Fibroblast of lung (primary cell): ENCODE data around the gene UXS1. TPM values are rescaled to one million over a fixed set of nuclear protein-coding genes. Genes with fewer than 3 reads are reported as not detected.

Experiments used
- DNase-seq, 2 donors: peaks; one replicate each; pipeline versions ENCODE4 v3.0.0 to v3.0.0-alpha.2; 2010; ENCODE audit warnings: low read depth in 2 of 2
- H2AFZ ChIP-seq: 2 replicates; pipeline ENCODE4 v1.5.1; 2012; ENCODE audit warnings: low read length, control low read depth, inconsistent platforms
- H3K27ac ChIP-seq: 2 replicates; pipeline ENCODE4 v1.5.1; 2011; ENCODE audit warnings: low read length, control low read depth; ENCODE audit not compliant: insufficient read depth
- H3K27me3 ChIP-seq: 2 replicates; pipeline ENCODE4 v1.5.1; 2011; ENCODE audit warnings: mild to moderate bottlenecking, low read length; ENCODE audit not compliant: control insufficient read depth, insufficient read depth
- H3K36me3 ChIP-seq: 2 replicates; pipeline ENCODE4 v1.5.1; 2011; ENCODE audit warnings: low read length; ENCODE audit not compliant: control insufficient read depth, insufficient read depth
- H3K4me1 ChIP-seq: 2 replicates; pipeline ENCODE4 v1.5.1; 2011; ENCODE audit warnings: low read length; ENCODE audit not compliant: control insufficient read depth, insufficient read depth; ENCODE audit errors: extremely low read depth
- H3K4me2 ChIP-seq: 2 replicates; pipeline ENCODE4 v1.5.1; 2011; ENCODE audit warnings: low read length, control low read depth; ENCODE audit not compliant: insufficient read depth; ENCODE audit errors: extremely low read depth
- H3K4me3 ChIP-seq, 4 experiments: fragments of 200-600 bp in 1 of 4; sonication (generic) in 1 of 4; replicated peaks in 1 of 4; 2 replicates each; pipeline ENCODE4 v1.5.1; 2011 to 2016; ENCODE audit warnings: low read length in 4 of 4, low read depth in 3 of 4, mild to moderate bottlenecking in 3 of 4, control low read depth in 2 of 4, inconsistent platforms in 1 of 4, mixed read lengths in 1 of 4; ENCODE audit not compliant: insufficient read depth in 1 of 4; ENCODE audit errors: control extremely low read depth in 1 of 4
- H3K79me2 ChIP-seq: 2 replicates; pipeline ENCODE4 v1.5.1; 2012; ENCODE audit warnings: mild to moderate bottlenecking, low read length, inconsistent platforms; ENCODE audit not compliant: control insufficient read depth, insufficient read depth
- H3K9ac ChIP-seq: 2 replicates; pipeline ENCODE4 v1.5.1; 2011; ENCODE audit warnings: mild to moderate bottlenecking, low read length, control low read depth; ENCODE audit not compliant: insufficient read depth
- H3K9me3 ChIP-seq: 2 replicates; pipeline ENCODE4 v1.5.1; 2012; ENCODE audit warnings: low read depth, low read length; ENCODE audit not compliant: control insufficient read depth, insufficient read depth
- H4K20me1 ChIP-seq: 2 replicates; pipeline ENCODE4 v1.5.1; 2011; ENCODE audit warnings: low read length; ENCODE audit not compliant: control insufficient read depth, insufficient read depth; ENCODE audit errors: extremely low read depth
- EZH2 ChIP-seq: IDR thresholded peaks from 2 replicates; pipeline ENCODE4 v1.5.1; 2012; ENCODE audit warnings: low read length, control low read depth, mild to moderate bottlenecking; ENCODE audit errors: missing control alignments
- polyA plus RNA-seq, 2 donors: library from polyadenylated mRNA; depleted of rRNA in 1 of 2; stranded (reverse) in 1 of 2; unstranded in 1 of 2; fragments of >200 nt; gene quantifications; 2 replicates each; pipeline ENCODE4 v1.2.1, GENCODE V29; 2011 to 2012; ENCODE audit warnings: missing spikeins in 1 of 2
- total RNA-seq: library from RNA; depleted of rRNA; stranded (reverse); fragments of >200 nt; gene quantifications from 2 replicates; pipeline ENCODE4 v1.2.1, GENCODE V29; 2014
- TF ChIP-seq, protein P1 (sequence below), 2 donors: IDR thresholded peaks in 1 of 2; conservative IDR thresholded peaks in 1 of 2; 1 replicate in 1 of 2; 2 replicates in 1 of 2; pipeline ENCODE4 v1.5.1; 2011 to 2012; ENCODE audit warnings: low read length in 2 of 2, control low read depth in 1 of 2, inconsistent platforms in 1 of 2, low read depth in 1 of 2, mild to moderate bottlenecking in 1 of 2

UXS1 gene
- total and polyA plus RNA-seq, 2 donors (not counting 1 experiment from before 2014, with no cell fraction given): 23.1 to 59.8 TPM

DNA sequence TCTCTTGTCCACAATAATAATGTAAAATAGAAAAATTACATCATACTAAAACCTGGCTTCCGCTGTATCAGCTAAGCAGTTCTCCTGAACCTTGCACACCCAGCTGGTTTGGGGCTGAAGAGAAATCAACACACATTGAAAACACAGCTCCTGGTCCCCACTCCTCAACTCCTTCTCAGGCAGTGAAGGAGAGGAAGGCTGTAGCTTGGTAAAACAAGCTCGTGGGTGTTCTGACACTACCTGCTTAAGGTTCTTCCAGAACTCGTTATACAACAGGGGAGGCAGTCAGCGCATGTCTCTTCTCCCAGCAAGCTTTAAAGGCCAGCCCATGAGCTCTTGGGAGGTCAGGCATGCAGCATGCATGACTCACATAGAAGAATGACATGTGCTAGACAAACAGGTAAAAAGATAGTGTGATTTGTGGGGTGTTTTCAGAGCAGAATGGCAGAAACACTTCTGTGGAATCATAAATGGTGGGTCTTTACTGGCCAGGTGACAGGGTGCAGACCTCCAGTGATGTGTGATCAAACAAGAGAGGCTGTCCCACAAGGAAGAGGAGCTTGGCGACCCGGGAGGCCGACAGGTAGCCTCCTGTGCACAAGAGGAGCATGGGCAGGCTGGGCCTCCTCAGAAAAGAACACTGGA is 69.1 kb downstream of the UXS1 start:
- H3K27ac ChIP-seq: no peak overlapping the region
- no peak overlapping the region for H3K4me3 ChIP-seq
- H4K20me1 ChIP-seq: no peaks in the 10 kb centered on the region
- H3K9me3 ChIP-seq: no peaks in the 10 kb centered on the region
- H3K36me3 ChIP-seq: peaks cover 2% of the 10 kb centered on the region
- no peak overlapping the region for H2AFZ ChIP-seq
- no peaks in the 10 kb centered on the region for H3K79me2 ChIP-seq
- TF ChIP-seq, protein P1, sequence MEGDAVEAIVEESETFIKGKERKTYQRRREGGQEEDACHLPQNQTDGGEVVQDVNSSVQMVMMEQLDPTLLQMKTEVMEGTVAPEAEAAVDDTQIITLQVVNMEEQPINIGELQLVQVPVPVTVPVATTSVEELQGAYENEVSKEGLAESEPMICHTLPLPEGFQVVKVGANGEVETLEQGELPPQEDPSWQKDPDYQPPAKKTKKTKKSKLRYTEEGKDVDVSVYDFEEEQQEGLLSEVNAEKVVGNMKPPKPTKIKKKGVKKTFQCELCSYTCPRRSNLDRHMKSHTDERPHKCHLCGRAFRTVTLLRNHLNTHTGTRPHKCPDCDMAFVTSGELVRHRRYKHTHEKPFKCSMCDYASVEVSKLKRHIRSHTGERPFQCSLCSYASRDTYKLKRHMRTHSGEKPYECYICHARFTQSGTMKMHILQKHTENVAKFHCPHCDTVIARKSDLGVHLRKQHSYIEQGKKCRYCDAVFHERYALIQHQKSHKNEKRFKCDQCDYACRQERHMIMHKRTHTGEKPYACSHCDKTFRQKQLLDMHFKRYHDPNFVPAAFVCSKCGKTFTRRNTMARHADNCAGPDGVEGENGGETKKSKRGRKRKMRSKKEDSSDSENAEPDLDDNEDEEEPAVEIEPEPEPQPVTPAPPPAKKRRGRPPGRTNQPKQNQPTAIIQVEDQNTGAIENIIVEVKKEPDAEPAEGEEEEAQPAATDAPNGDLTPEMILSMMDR (conservative IDR thresholded peaks at IDR 0.05 in 1 of 2, IDR thresholded peaks at IDR 0.05 in 1 of 2; ENCODE audit: low read depth in 1 of 2, low read length in 2 of 2): no peak
- H3K9ac ChIP-seq: no peak overlapping the region
- H3K4me1 ChIP-seq: no peaks in the 10 kb centered on the region
- no peak overlapping the region for H3K4me2 ChIP-seq
- H3K27me3 ChIP-seq: no peaks in the 10 kb centered on the region
- DNase-seq: no peak

DNA sequence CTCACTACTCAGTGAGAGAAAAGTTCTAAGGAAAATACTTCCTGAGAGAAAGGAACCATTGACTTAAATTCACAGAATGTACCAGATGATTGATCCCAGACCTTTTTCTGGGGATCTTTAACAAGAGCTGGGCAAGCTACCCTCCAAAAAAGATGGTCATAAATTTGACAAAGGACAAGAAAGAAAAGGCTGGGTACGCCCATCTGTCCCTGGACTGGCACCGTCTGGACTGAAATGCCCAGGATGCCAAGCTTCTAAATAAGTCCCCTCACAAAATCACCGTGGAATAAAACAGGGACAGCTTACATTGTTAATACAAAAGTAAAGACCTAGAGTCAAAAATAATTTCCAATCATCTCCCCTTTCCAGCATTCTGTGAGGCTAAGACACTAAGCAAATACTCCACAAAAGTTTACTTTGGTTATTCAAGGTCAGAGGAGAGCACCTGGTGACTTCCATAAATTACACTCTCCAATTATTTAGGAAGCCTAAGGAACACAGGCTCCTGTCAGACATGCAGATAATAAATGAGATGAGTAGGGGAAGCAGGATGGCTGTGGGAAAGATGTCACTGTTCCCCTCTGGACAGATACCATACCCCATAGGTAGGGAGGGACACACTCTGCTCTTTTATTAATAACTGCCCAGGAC is 69.9 kb downstream of the UXS1 start:
- Histone ChIP-seq H3K27ac (no peak overlapping the region), H3K27me3 (no peaks in the 10 kb centered on the region), H3K9ac (no peak overlapping the region), H3K9me3 (no peaks in the 10 kb centered on the region), H3K36me3 (peaks cover 2% of the 10 kb centered on the region), H3K4me3 (no peak overlapping the region), H3K4me1 (no peaks in the 10 kb centered on the region), H4K20me1 (no peaks in the 10 kb centered on the region), H3K4me2 (no peak overlapping the region), H2AFZ (no peak overlapping the region), H3K79me2 (no peaks in the 10 kb centered on the region)
- no peak for DNase-seq
- TF ChIP-seq, protein P1 (conservative IDR thresholded peaks at IDR 0.05 in 1 of 2, IDR thresholded peaks at IDR 0.05 in 1 of 2; ENCODE audit: low read depth in 1 of 2, low read length in 2 of 2): no peak
- TF ChIP-seq EZH2: no peak

DNA sequence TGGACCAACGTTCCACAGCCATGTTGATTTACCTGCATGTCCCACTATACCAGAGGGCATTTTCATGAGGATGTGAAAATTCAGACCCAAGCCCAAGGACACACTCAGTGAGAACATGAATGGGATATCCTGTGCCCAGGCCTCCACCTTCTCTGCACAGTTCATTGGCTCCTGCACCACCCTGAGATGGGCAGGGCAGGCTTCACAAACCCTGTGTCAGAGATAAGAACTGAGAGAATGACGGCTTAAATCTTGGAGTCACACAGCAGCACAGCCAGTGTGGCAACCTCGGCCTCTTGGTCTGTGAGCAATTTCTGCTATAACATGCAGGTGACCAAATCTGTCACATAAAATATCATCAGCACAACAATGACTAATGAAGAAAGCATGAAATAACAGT is 71.9 kb downstream of the UXS1 start:
- Histone ChIP-seq H3K4me2 (no peak overlapping the region), H3K79me2 (no peaks in the 10 kb centered on the region), H3K27ac (no peak overlapping the region), H3K9ac (no peak overlapping the region), H4K20me1 (no peaks in the 10 kb centered on the region), H3K4me3 (no peak overlapping the region), H3K27me3 (no peaks in the 10 kb centered on the region), H2AFZ (no peak overlapping the region), H3K4me1 (no peaks in the 10 kb centered on the region), H3K9me3 (no peaks in the 10 kb centered on the region), H3K36me3 (peaks cover 2% of the 10 kb centered on the region)
- no peak for DNase-seq
- TF ChIP-seq, protein P1 (conservative IDR thresholded peaks at IDR 0.05 in 1 of 2, IDR thresholded peaks at IDR 0.05 in 1 of 2; ENCODE audit: low read depth in 1 of 2, low read length in 2 of 2): no peak
- no peak for TF ChIP-seq EZH2
